HG03378 (cell line): ENCODE results near the gene TLL2.

Experiments
- ATAC-seq: cut with Tn5 transposase; IDR thresholded peaks from one replicate; pipeline ENCODE4 v1.9.1; 2021; ENCODE audit warnings: mild to moderate bottlenecking, moderate library complexity; ENCODE audit not compliant: unreplicated experiment

Gene TLL2

DNA sequence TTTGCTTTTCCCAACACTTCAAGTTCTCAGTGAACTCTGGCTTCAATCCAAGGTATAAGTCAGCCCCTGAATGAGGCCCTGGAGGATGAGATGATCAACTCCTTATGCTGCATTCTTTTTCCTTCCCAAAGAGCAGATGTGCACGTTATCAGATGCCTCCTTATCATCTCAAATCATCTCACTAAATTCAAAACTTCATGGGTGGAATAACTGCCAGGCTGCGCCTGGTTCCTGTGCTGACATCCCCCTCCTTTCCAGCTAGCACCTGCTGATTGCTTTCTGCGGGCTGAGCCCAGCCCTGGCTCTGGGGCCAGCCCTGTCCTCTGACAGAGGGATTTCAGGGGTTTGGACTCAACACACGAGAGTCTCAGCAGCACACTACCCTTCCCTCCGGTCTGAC, 44.9 kb downstream of the TLL2 start:
- no peak for ATAC-seq

DNA sequence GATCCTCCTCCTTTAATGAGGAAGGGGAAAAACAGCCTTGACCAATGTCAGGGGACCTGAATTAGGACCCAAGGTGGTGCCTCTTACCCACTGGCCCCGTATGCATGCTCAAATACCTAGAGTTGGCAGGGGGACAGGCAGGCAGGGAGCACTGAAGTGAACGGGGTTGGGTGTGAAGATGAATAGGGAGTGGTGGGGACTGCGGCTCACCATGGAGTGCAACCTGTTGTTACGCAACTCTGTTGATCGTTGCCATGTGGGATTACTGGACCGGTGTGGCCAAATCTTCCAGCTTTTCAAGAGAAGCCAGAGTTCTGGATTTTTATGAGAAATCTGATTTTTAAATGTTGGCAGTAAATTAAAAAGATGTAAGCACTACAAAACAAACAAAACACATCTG, 48.1 kb downstream of the TLL2 start:
- ATAC-seq: no peak

DNA sequence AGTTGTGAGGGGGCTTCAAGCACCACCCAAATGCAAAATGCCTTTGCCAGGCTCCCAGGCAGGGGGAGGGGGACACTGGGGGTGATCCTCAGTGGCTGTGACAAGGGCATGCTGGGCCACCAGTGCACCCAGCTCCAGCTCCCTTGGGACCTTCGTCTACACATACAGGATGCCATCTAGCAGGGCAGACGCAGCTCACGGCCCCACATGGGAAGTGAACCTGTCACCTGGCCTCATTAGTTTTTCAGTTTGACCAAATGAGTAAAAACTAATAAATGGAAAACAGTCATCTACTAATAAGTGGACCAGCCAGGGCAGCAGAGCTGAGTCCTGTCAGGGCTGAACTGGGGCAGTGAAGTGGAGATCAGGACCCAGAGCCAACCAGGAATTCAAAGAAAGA, 50.2 kb downstream of the TLL2 start:
- ATAC-seq: no peak

DNA sequence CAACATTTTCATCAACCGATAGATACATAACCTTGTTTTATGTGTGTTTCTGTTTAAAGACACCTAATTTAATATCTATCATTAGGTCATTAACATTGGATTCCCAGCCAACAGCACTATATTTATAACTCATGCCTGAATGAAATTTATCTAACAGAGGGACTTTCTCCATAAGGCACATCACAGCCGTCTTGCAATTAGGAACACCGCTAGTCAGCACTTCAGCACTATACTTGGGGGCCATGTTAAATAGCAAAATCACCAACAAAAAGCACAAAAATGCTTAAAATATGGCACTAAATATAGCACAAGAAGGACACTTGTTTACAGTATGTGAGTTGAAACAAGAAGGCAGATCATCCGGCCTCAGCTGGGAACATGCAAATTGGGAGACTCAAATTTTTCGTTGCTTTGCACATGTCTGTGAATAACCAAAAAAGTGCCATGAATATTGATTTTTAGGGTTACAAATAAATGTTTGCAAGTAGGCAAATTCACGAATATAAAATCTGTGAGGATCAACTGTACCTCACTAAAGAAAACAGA, 51.0 kb downstream of the TLL2 start:
- no peak for ATAC-seq

DNA sequence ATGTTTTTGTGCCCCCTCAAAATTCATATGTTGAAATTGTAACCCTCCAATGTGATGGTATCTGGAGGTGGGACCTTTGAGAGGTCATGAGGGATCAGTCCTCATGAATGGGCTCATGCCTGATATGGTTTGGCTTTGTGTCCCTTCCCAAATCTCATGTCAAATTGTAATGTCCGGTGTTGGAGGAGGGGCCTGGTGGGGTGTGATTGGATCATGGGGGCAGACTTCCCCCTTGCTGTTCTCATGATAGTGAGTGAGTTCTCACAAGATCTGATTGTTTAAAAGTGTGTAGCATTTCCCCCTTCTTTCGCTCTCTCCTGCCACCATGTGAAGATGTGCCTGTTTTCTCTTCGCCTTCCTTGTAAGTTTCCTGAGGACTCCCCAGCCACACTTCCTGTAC, 53.4 kb downstream of the TLL2 start:
- no peak for ATAC-seq

DNA sequence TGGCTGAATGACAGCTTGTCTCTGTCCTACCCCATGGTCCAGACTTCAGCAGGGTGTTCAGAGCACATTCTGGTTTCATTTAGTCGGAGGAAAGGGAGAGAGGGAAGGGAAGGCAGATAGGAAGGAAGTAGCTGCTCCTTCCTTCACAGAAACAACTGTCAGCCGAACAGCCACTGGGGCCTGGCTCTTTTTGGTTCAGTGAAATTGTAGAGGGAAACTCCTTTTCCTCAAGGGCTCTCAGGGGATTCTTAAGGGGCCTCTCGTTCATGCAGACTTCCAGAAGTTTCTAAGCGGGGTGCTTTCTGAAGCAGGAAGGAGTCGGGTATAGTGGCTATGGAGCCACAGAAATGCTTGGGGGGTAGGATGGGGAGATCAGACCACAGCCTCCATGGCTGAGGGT, 56.4 kb downstream of the TLL2 start:
- ATAC-seq: no peak

DNA sequence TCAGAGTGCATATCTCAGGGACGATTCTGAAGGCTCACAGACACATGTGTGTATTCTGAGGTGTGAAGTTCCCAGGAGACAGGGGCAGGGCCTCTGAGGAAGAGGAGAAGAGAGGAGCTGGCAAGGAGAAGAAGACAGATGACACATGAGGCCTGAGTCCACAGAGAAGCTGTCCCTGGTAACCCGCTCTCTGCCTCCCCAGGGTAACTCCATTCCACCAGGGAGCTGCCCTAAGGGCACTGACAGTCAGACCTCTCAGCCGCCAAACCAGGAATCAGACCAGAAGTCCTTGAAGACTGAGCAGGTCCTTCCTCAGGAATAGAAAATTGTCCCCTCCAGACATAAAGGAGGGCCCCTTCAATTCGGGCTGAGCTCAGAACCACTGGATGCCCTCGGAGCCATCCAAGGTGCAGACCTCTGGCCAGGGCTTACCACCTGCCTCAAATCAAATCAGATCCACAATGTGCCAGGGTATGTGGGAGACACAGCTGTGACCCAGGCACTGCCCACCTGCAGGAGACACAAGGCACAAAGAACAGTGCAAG, 57.4 kb downstream of the TLL2 start:
- ATAC-seq: no peak

DNA sequence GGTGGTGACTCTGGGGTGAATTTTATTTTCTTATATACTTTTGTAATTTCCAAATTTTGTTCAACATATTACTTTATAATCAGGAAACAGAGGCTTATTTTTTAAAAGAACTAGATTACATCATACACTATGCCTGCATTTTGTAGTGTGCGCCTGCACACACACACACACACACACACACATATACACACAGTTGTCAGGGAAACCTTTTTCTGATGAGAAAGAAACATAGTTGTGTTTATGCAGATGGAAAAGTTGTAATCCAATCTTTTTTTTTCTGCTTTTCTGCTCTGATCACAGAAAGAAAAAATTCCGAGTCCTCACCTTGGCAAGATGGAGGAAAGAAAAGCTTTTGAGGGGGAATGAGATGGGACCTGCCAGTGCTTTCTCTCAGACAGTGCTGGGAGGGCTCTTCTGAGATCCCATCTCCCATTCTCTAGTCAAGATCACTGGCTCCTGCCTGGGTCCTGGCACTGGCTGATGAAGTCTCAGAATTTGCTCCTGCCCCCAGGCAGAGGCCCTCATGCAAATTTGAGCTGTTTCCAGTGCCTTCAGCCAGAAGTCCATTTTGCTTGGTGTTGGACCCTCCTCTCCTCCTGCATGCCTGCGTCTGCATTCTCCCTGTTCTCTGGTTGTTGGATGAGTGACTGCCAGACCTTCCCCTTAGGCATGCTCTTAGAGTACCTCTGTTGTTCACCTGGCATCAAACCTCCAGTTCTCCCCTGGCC, 59.7 kb downstream of the TLL2 start:
- no peak for ATAC-seq

DNA sequence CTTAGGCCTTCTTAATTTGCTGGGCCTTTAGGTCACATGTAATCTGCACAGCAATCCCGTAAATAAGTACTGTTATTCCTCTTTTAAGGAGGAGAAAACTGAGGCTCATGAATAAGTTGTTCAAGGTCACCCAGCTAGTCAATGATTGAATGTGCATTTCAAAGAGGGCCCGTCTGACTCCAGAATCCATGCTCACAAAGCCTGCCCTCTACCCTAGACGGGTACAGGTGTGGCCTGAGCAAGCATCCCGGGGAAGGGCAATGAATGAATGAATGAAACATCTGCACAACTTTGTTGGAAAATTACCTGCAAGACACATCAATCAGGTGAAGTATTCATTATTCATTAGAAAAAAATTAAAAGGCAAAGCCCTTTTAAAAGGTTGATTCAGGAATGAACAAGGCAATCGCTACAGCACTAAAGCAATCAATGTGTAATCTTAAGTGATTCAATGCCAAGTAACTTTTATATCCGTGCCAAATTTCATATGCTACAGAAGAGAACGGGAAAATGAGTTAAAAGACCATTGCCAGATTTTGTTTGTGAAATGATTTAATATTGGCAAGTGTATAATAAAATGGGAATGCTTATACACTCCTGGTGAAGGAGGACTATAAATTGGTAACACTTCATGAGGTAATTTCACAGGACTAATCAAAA, 61.1 kb downstream of the TLL2 start:
- no peak for ATAC-seq

DNA sequence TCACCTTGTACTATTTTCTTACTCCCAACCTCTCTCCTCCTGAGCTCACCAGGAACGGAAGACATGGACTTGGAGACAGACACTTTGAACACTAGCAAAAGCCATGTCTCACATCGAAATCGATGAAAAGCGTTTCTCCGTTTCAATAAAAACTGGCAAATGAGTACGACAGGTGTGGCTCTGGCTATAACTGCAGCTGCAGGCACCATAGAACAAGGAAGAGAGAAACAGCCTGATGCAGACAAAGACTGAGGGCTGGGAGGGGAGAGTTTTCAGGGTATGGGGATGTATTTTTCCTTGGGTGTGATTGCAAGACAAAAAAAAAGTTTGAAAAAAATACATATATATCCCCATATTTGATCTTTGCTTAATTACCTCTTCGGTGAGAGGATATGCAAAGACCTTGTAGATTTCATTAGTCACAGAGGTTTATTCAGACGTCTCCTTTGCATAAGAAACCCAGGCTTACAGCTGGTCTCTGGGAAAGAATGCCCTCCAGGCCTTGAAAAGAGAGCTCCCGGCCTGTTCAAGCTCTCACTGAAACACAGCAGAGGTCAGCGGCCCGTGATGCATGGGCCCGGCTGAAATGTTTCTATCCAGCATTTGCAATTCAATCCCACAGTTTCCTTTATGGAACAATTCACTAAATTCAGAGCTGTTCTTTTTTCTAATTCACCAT, 63.1 kb downstream of the TLL2 start:
- ATAC-seq: no peak

DNA sequence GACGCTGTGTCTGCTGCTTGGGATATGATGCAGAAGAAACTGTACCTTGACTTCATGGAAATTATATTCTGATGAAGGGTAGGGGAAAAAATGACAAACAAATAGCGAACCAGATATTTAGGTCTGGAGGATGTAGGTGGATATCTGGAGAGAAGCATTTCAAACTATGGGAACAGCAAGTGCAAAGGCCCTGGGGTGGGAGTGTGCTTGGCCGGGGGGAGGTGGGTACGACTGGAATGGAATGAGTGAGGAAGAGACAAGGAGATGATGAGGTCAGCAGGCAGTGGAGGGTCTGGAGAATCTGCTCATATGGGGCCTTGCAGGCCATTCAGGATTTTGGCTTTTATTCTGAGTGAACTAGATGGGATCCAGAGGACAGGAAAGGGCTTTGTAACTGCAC, 65.2 kb downstream of the TLL2 start:
- ATAC-seq: no peak

DNA sequence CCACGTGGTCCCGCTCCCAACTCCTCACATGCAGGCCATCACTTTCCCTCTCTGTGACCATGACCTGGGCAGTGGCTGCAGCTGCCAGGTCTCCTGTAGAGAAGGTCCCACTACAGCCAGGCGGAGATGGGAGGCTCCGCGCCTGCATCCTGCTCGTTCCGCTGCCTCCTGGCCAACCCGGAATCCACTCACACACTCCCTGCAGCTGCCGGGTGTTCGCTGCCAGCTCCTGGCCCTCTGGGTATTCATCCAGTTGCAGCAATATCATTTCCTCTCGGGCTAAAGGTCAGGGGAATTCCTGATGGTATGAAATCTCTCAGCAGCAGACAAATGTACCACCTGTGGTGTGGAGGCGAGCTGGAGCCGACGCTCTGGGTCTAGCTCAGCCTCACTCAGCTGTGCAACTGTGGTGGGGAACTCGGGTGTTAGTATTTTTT, 65.7 kb downstream of the TLL2 start:
- no peak for ATAC-seq

DNA sequence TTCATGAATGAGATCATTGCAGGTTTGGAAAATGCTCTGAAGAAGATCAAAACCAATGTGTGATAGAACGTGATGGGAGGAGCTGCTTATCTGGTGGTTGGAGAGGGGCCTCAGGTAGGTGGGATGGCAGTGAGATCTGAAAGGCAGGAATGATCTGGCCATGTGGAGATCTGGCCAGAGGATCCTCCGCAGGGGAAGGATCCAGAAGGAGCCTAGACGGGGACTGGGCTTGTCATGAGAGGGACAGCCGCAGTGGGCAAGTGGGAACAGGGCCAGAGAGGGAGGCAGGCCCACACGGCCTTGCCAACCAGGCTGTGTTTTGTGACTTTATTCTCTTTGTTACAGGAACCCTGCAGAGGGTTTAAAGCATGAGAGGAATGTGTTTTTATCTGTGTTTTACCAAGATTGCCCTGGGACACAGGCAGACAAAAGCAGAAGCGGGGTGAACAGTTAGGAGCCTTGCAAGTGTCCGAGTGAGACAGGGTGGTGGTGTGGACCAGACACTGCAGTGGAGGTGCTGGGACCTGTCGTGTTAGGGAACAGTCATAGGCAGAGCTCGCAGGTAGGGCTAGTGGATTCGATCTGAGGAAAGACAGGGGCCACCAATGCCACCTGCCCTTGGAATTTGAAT, 66.6 kb downstream of the TLL2 start:
- ATAC-seq: no peak

DNA sequence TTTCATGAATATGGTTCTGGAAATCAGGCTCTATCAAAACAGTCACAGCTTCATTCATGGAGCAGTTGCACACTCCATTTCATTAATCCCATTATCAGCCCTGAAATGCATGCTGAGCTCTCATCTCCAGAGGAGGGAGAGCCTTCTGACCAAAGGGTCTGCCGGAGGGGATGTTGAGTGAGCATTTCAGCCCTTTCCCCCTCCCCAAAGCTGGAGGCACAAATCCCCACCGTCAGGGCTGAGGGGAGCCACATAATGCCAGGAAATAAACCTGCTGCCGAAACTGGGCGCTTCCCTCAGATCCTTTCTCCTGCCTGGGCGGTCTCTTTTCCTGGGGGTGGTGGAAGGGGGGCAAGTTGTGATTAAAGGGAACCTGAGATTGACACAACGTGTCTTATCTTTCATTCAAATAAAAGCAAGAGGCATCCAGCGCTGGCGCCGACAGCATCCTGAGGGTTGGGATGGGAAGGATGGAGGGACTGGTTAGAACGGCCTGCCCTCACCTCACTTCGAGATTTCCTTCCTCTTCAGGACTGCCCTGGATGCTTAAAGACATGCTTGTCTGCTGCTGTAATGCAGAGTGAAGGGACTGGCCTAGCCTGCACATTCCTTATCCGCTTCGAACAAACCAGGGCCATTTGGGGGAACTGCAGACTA, 71.6 kb downstream of the TLL2 start:
- ATAC-seq: no peak

DNA sequence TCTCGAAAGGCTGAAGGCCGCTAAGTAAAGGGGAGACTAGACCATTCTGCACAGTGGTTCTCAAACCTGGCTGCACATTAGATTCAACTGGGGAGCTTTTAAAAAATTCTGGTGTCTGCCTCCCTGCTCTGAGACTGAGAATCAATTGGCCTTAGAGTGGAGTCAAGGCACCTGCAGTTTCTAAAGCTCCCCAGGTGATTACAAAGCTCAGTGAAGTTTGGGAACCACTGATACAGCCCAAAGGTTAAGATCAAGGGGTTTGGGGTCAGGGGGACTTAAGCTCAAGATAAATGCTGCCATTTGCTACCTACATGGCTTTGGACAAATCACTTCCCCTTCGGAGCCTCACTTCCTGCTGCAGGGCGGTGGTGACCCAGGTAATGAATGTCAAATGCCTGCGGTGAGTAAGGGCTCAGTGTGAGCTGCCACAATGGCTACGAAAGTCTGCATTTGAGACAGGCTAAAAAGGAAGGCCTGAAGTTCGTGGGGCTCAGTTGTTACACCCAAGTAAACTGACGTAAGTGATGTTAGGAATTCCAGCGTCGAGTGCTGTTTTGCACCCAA, 72.3 kb downstream of the TLL2 start:
- no peak for ATAC-seq

DNA sequence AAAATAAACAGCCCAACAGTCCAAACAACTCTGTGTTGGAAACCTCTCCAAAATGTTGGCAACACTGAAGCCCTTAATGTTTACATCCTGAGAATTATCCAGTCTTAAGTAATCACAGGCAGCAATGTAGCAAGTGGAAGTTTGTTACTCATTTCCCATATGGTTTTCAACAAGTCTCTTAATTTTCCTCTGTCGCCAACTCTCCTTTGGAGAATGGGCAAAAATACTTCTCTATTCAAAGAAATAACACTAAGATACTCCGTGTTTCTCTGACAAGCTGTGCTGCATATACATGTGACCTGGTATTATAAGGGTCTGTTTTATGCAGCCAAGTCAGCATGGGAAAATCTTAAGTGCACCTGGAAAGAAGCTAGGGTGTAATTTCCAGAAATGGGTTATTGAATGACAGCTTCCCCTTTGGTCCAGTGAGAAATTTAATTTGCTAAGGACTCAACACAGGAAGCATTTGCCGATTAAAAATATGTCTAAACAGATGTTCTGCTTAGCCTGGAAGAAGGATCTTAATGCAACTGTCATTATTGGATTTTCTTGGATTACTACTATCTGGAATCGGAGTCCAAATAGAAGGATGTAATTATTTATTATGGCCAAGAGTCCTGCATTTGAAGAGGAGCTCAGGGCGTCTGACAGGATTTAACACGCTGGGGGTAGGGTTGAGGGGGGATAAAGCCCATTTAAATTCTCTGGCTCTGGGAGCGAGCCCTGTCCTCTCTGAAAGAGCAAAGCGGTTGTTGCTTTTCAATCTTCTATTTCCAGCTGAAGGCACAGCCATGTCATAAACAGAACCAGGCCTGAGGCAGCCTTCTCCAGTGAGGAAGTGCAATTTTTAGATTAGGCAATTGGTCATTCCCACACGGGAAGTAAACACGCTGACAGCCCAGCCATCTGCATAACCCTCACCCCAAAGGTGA, 73.1 kb downstream of the TLL2 start:
- ATAC-seq: no peak

DNA sequence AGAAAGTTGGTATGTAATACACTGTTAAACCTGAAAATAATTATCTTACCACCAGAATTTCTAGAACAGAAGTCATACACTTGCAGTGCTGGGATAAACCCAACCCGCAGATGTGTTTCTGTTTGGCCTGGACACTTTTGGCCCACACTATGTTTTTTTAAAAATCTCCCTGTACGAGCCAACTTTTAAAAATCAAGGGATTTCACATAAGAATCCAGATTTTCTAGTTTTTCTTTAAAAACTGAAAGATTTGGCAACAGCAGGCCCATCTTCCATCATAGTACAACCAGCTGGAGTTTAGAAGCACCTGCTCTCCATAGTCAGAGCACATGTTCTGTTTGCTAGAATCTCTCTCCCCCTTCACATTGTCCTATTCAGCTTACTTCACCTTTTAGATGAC, 74.0 kb downstream of the TLL2 start:
- no peak for ATAC-seq

DNA sequence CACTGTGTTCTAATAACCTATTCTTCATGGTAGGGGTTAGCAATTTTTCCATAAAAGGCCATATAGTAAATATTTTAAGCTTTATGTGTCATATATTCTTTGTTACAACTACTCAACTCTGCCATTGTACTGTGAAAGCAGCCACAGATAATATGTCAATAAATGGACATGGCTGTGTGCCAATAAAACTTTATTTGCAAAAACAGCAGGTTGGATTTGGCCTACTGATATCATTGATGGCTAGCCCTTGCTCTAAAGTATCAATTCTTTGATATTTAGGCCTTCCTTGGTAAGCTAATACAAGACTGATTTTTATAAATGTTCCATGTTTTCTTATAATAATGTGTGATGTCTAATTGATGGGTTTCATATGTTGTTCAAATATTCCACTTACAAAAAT, 77.7 kb downstream of the TLL2 start:
- no peak for ATAC-seq
